Measurements from ENCODE around the gene MECP2. TPM values are rescaled to one million over a fixed set of nuclear protein-coding genes. Genes with fewer than 3 reads are reported as not detected.

The MECP2 gene
- total RNA-seq, 2 donors from 2014 or later = 35.4 to 42.4 TPM

DNA sequence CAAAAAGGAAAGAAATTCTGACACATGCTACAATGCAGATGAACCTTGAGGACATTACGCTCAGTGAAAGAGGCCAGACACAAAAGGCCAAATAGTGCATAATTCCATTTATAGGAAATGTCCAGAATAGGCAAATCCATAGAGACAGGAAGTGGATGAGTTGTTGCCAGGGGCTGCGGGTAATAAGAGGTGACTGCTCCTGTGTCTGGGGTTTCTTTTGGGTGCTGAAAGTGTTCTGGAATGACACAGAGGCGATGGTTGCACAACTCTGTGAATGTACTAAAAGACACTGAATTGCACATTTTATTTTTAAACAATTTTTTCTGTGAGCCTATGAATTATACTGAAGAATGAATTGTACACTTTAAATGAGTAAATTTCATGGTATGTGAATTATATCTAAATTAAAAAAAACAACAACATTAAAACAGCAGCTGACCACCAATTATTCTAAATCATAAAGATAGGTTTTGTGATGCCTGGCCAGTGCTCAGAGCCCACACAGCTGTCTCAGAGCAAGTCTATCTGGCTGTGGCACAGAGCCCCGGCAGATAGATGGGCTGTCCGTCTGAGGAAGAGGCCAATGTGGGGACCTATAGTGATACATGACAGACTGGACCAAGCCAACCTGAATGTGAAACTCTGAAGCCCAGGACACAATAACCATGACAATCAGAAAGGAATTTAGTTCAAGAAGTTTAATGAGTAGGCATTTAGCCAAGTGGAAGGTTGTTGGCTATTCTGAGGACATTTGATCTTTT is 54.3 kb downstream of the MECP2 start:
- intact Hi-C loops (cut with DNase I) = no loop called here
- no peak for DNase-seq

DNA sequence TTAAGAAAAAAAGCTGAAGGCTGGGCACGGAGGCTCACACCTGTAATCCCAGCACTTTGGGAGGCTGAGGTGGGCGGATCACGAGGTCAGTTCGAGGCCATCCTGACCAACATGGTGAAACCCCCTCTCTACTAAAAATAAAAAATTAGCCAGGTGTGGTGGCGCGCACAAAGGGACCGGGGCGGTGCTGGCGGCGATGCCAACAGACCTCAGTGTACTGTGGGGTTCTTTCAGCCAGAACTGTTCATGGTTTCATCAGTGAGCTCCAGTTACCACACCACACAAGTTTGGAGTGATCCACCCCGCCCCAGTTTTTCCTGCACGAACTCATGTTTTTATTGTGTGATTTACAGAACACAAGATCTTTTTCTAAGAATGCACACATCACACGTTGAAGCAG is 56.7 kb downstream of the MECP2 start:
- intact Hi-C loops (cut with DNase I) = no loop called here
- ATAC-seq = no peak

More for the DNA sequence above, 54.3 kb downstream of the MECP2 start:
- ATAC-seq = peak; percentile 27 to 35

DNA sequence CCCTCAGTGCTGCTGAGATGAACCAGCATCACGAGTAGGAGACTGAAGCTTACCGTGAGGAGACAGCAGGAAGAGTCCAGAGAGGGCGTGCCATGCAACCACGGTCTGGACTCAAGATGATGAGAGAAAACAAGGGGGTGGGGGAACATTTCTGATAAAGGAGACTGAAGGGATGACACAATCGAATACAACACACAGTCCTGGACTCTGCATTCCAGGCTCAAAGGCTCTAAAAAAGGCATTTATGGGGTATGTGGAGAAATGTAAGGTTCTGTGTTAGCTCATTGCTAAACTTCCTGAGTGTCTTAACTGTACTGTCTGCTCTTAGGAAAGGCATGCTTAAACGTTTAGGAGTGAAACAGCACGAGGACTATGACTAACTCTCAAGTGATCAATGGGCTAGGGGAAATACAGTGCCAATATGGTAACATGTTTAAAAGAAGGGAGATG is 57.2 kb downstream of the MECP2 start:
- intact Hi-C loops (cut with DNase I) = no loop called here

More for the DNA sequence above, 56.7 kb downstream of the MECP2 start:
- no peak for DNase-seq

DNA sequence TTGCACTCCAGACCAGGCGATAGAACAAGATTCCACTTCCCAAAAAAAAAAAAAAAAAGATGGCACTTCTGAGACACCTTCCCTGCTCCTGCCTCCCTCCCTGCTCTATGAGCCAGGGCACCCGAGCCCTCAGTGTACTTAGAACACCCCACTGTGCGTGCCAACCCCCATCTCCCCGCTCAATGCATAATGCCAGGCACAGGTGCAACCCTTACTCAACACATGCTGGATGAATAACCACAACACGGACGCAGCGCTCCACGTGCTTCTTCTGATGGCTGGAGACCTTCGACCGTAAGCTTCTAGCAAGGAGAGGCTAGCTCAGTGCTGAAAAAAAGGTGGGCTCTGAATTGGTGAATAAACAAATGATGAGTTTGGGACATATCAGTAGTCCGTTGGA is 57.9 kb downstream of the MECP2 start:
- no peak for ATAC-seq
- intact Hi-C loops (cut with DNase I) = no loop called here

More for the DNA sequence above, 57.2 kb downstream of the MECP2 start:
- DNase-seq (no peak), ATAC-seq (peak in 1 of 2 donors; percentile 26)

DNA sequence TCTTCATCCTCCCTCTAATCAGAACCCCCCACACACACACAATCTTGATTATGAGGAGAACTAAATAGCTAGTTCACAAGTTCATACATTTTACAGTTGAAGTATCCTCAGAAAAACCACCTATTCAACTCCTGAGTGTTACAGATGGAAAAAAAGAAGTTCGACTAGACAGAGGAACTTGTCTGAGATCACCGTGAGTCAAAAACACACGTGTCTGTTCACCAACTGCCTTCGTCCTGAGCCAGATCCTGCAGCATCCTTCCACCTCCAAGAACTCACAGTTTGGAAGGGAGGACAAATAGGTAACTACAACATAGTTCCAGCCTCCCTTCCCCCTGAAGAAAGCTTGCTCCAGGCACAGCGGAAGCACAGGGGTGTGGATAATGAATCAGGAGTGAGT is 58.9 kb downstream of the MECP2 start:
- intact Hi-C loops (cut with DNase I) = no loop called here
- DNase-seq (no peak), ATAC-seq (no peak)

More for the DNA sequence above, 57.9 kb downstream of the MECP2 start:
- DNase-seq = no peak

DNA sequence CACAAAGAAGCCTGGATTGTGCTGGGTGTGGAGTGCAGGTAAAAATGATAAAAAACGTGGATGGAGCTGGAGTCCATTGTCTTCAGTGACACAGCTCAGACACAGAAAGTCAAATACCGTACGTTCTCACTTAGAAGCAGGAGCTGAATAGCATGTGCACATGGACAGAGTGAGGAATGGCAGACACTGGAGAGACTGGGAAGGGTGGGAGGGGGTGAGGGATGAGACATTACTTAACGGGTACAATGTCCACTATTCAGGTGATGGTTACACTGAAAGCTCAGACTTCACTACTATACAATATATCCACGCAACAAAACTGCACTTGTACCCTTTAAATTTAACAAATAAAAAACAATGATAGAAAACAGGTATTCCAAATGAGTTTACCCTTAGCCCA is 59.8 kb downstream of the MECP2 start:
- DNase-seq (no peak), ATAC-seq (no peak)
- intact Hi-C loops (cut with DNase I) = no loop called here

DNA sequence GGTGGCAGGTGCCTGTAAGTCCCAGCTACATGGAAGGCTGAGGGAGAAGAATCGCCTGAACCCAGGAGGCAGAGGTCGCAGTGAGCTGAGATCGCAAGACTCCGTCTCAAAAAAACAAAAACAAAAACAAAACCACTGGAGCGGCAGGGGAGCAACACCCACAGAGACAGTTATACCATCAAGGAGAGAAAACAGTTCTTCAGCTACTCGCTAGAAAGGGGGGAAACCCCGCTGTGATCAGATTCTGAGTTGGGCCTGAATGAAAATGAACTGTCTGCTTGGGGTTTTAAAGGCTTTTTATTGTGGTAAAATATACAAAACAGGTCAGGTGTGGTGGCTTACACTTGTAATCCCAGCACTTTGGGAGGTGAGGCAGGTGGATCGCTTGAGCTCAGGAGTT is 61.0 kb downstream of the MECP2 start:
- DNase-seq = no peak
- intact Hi-C loops (cut with DNase I) = no loop called here
- ATAC-seq = no peak

DNA sequence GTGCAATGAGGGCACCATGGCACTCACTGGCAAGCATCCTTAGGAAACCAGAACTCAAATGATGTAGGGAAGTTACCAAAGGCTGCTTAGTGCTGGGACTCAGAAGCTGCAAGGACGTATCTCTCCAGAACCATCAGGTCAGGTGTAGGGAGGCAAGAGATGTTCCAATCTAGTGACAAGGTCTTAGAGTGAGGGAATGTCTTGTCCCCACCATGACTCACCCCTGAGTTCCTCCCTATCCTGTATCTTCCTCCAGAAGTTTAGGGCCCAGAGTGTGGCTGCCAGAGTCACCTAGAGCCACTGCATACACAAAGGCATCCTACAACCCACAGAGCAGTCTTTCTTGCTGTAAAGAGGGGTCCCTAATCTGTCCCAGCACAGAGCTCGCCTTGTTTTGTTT is 63.7 kb downstream of the MECP2 start:
- intact Hi-C loops (cut with DNase I) = no loop called here
- ATAC-seq (no peak), DNase-seq (no peak)

DNA sequence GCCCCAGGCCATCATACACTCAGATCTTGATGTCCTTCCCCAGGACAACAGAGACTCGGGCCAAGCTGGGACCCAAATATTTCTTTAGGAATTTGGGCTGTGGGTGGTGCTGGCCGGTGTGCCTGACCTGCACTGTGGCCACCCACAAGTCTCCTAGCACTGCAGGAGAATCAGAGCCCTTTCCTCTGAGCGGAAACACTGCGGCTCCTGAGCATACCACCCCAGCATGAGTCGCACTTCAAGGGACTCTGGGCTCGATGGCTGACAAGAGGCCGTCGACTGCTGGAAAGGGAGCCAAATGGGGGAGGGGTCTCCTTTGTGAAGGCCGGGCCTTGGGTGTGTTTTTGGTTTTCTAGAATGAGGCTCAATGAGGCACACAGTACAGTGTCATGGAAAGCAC is 64.9 kb downstream of the MECP2 start:
- intact Hi-C loops (cut with DNase I) = no loop called here
- ATAC-seq (no peak), DNase-seq (no peak)

DNA sequence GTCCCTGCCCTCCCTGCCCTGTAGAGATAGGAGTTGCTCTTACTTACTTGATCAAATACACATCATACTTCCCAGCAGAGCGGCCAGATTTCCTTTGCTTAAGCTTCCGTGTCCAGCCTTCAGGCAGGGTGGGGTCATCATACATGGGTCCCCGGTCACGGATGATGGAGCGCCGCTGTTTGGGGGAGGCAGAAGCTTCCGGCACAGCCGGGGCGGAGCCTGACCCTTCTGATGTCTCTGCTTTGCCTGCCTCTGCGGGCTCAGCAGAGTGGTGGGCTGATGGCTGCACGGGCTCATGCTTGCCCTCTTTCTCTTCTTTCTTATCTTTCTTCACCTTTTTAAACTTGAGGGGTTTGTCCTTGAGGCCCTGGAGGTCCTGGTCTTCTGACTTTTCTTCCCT is 65.4 kb downstream of the MECP2 start:
- ATAC-seq (no peak), DNase-seq (no peak)
- intact Hi-C loops (cut with DNase I) = no loop called here

DNA sequence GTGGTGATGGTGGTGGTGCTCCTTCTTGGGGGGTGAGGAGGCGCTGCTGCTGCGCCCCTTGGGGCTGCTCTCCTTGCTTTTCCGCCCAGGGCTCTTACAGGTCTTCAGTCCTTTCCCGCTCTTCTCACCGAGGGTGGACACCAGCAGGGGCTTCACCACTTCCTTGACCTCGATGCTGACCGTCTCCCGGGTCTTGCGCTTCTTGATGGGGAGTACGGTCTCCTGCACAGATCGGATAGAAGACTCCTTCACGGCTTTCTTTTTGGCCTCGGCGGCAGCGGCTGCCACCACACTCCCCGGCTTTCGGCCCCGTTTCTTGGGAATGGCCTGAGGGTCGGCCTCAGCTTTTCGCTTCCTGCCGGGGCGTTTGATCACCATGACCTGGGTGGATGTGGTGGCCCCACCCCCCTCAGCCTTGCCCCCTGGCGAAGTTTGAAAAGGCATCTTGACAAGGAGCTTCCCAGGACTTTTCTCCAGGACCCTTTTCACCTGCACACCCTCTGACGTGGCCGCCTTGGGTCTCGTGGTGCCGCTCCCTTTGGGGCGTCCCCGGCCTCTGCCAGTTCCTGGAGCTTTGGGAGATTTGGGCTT is 66.7 kb downstream of the MECP2 start:
- intact Hi-C loops (cut with DNase I) = no loop called here
- ATAC-seq (no peak), DNase-seq (no peak)

DNA sequence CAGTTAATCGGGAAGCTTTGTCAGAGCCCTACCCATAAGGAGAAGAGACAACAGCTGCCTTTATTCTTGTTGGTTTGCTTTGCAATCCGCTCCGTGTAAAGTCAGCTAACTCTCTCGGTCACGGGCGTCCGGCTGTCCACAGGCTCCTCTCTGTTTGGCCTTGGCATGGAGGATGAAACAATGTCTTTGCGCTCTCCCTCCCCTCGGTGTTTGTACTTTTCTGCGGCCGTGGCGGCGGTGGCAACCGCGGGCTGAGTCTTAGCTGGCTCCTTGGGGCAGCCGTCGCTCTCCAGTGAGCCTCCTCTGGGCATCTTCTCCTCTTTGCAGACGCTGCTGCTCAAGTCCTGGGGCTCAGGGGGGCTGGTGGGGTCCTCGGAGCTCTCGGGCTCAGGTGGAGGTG is 67.3 kb downstream of the MECP2 start:
- DNase-seq = no peak
- intact Hi-C loops (cut with DNase I) = no loop called here
- no peak for ATAC-seq

DNA sequence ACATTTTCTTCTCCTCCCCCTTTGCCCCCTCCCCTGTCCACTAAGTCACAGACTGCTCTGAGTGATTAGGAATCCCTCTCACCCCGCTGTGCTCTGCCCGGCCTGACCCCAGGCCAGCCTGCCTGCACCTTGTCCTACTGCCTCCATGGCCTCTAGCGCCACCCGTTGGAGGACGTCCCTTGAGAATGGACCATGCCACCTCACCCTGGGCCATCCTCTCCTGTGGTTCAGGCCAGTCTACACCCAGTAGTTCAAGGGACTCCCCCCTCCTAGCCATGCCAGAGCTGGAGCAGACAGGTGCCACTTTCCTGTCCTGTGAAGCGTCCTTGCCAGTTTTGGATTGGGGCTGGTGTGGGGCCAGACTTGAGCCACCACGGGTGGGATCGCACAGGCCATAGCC is 68.1 kb downstream of the MECP2 start:
- ATAC-seq (no peak), DNase-seq (no peak)

DNA sequence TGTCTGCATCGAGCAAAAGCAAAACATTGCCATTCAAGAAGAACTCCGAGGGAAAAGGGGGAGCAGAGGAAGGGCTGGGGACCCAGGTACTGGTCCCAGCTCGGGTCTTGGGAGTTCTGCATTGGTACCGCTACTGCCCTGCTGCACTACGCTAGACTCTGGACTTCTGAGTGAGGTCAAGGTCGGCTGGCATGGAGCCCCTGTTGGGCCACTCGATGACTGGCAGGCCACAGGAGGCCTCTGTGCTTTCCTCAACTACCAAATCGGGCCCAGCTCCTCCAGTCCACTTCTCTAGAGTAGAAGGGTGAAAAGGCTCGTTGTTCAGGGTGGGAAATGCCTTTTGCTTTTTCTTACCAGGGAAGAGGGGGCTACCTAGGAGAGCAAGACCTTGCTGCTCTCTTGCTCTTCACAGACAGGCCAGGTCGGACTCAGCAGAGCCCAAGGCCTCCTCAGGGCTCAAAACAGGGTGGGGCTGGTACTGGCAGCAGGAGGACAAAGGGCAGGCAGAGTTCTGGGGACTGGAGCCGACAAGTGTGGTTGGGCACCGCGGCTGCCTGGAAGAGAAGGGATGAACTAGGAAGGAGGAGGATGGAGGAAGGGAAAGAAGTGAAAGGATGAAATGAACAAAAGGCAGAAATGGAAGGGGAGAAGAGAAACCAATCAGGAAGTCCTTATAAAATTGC is 68.9 kb downstream of the MECP2 start:
- intact Hi-C loops (cut with DNase I) = no loop called here
- no peak for ATAC-seq
- DNase-seq = no peak

More for the DNA sequence above, 68.1 kb downstream of the MECP2 start:
- intact Hi-C loops (cut with DNase I) = no loop called here

DNA sequence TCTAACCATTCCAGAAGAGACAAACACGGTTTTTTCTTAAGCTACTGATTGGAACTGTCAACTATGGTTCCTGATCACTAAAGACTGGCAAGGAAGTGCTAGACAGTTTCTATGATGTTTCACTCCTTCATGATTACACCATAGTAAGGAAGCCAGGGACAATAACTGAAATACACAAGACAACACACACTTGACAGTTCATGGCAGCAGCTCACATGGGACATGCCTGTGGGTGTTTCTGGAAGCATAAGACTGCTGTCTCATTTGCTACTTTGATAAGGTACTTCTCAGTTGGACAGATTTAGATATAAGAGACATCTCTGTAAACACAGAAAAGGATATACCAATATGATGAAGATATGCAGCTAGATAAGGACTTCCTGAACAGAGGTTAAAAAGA is 69.5 kb downstream of the MECP2 start:
- intact Hi-C loops (cut with DNase I) = no loop called here

DNA sequence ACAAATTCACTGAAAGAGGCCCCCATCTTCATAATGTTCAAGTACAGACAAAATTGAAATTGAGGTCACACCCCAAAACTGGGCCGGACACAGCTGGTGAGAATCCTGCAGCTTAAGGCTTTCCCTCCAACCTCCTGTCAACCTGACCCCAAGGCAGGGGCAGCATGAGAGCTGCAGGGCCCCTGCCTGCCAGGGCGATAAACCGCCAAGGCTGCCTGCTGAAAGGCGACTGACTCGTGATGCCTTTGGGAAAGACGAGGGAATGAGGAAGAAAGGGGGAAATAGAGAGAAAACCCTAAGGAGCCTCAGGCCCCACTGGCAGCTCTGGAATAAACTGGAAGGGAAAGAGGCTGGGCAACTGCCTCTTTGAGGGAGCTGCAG is 70.5 kb downstream of the MECP2 start:
- intact Hi-C loops (cut with DNase I) = no loop called here
- ATAC-seq (no peak), DNase-seq (no peak)

More for the DNA sequence above, 69.5 kb downstream of the MECP2 start:
- no peak for DNase-seq
- no peak for ATAC-seq

DNA sequence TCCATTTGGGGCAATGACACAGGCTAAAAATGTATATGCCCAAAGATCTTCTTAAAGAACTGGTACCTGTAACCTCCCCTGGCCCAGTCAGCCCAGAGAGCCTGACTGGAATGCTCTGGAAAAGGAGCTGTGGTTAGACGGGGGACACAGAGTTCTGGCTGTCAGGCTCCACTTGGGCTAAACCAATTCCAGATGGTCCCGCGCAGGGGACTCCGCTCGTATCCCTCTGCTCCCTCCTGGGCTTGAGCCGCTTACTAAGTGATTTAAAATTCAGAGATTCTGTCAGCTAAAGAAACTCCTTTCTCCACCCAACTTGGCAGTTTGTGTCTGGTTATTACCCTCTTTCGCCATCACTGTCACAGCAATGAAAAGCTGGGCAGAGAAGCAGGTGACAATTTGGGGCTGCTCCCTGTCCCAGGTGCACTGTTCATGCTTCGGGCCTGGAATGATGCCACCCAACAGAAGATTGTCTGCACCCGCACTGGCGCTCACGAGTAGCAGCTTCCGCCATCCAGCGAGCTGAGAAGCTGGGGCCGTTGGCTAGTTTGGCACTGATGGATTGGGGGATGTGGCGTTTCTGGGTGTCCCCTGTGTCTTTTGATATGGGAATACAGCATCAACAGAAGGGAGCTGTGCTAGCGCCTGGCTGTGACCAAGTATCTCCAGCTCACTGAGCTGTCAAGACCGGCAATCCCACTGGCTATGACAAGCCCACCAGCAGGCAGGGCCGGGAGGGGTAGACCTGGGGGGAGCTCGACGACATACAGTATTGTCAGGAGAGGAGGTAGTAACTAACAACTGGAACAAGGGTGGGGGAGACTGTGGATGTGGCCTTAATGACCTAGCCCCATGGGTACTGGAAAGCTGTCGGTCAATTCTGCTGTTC is 71.1 kb downstream of the MECP2 start:
- no peak for ATAC-seq
- DNase-seq = no peak
- intact Hi-C loops (cut with DNase I) = no loop called here

DNA sequence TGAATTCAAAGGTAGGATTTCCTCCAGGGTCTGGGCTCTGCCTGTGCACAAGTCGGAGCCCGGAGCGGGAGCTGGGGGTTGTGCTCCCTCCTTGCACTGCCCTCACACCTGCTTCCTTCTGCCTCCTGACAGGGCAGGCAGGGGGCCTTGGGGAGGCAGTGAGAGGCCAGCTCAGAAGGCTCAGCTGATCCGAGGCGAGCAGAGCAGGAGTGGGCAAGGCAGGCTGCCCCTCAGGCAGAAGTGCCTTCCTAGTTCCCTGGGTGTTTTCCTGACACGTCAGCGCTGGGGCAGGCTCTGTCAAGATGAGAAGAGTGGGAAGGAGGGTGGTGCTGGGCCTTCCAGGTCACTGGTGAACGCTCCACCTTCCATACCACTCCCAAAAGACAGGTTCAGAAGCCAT is 72.3 kb downstream of the MECP2 start:
- DNase-seq (no peak), ATAC-seq (peak in 1 of 2 donors; percentile 50)
- intact Hi-C loops (cut with DNase I) = no loop called here

DNA sequence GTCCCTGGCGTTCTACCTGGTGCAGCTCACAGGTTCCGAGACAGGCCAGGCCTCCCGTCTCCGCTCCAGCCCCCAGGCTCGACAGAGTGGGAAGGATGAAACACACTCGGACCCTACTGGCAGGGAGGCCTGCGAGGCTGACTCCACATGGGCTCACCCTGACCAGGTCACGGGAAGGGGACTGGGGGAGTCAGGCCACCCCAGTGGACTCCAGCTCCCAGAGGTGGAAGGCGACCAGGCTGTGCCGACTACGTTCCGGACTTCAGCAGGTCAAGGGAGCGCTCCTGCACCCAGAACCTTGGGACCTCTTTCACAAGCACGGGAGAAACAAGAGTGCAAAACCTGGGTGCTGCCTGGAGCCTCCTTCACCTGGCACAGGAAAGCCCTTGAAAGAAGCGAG is 73.2 kb downstream of the MECP2 start:
- DNase-seq = no peak
- intact Hi-C loops (cut with DNase I) = no loop called here

More for the DNA sequence above, 73.2 kb downstream of the MECP2 start:
- no peak for ATAC-seq
